Mesenchymal stem cell (in vitro differentiated cells and primary cell): ENCODE results near the gene NUAK1.

Source experiments
- DNase-seq: peaks from one replicate; pipeline ENCODE4 v3.0.0-alpha.2; 2013
- H2AFZ ChIP-seq: one replicate; pipeline ENCODE4 v1.6.1; 2013; ENCODE audit warnings: low read depth, mild to moderate bottlenecking, control low read depth, inconsistent platforms, low read length, moderate library complexity
- H2AK5ac ChIP-seq: 2 replicates; pipeline ENCODE4 v1.6.1; 2013; ENCODE audit warnings: low read length, moderate library complexity, mild to moderate bottlenecking, inconsistent platforms; ENCODE audit not compliant: severe bottlenecking
- H2BK120ac ChIP-seq: one replicate; pipeline ENCODE4 v1.6.1; 2013; ENCODE audit warnings: low read depth, mild to moderate bottlenecking, inconsistent platforms, low read length, moderate library complexity
- H2BK12ac ChIP-seq, 2 experiments: one replicate each; pipeline ENCODE4 v1.6.1; 2013; ENCODE audit warnings: inconsistent platforms in 2 of 2, low read length in 2 of 2, mild to moderate bottlenecking in 2 of 2, moderate library complexity in 2 of 2, control low read depth in 1 of 2
- H2BK15ac ChIP-seq: one replicate; pipeline ENCODE4 v1.6.1; 2013; ENCODE audit warnings: mild to moderate bottlenecking, low read depth, inconsistent platforms; ENCODE audit not compliant: poor library complexity, severe bottlenecking
- H2BK5ac ChIP-seq: 2 replicates; pipeline ENCODE4 v1.6.1; 2013; ENCODE audit warnings: low read depth, mild to moderate bottlenecking, low read length, control low read depth, inconsistent platforms; ENCODE audit not compliant: poor library complexity, severe bottlenecking
- H3K14ac ChIP-seq, 2 experiments: one replicate each; pipeline ENCODE4 v1.6.1; 2013; ENCODE audit warnings: inconsistent platforms in 2 of 2, low read length in 2 of 2, control low read depth in 1 of 2, mild to moderate bottlenecking in 1 of 2, moderate library complexity in 1 of 2
- H3K18ac ChIP-seq, 2 experiments: one replicate each; pipeline ENCODE4 v1.6.1; 2013; ENCODE audit warnings: inconsistent platforms in 2 of 2, low read length in 2 of 2, control low read depth in 1 of 2, low read depth in 1 of 2, mild to moderate bottlenecking in 1 of 2
- H3K23ac ChIP-seq, 2 experiments: one replicate each; pipeline ENCODE4 v1.6.1; 2013; ENCODE audit warnings: inconsistent platforms in 2 of 2, low read length in 2 of 2, mild to moderate bottlenecking in 2 of 2, moderate library complexity in 2 of 2, control low read depth in 1 of 2
- H3K27ac ChIP-seq: 2 replicates; pipeline ENCODE4 v1.5.1; 2013; ENCODE audit warnings: mild to moderate bottlenecking, moderate library complexity, low read length, control low read depth, inconsistent platforms; ENCODE audit not compliant: poor library complexity, severe bottlenecking
- H3K27me3 ChIP-seq, 2 experiments: 2 replicates each; pipeline versions ENCODE4 v1.6.1 to v1.7.0; 2013; ENCODE audit warnings: low read length in 2 of 2, mild to moderate bottlenecking in 2 of 2, moderate library complexity in 2 of 2, control low read depth in 1 of 2, inconsistent platforms in 1 of 2; ENCODE audit not compliant: control insufficient read depth in 1 of 2, insufficient read depth in 1 of 2
- H3K36me3 ChIP-seq, 2 experiments: 2 replicates each; pipeline versions ENCODE4 v1.6.1 to v1.7.0; 2013; ENCODE audit warnings: low read length in 2 of 2, control low read depth in 1 of 2, inconsistent platforms in 1 of 2, low read depth in 1 of 2, mild to moderate bottlenecking in 1 of 2; ENCODE audit not compliant: insufficient read depth in 2 of 2, control insufficient read depth in 1 of 2
- H3K4ac ChIP-seq, 2 experiments: one replicate each; pipeline ENCODE4 v1.6.1; 2013; ENCODE audit warnings: inconsistent platforms in 2 of 2, low read length in 2 of 2, mild to moderate bottlenecking in 2 of 2, moderate library complexity in 2 of 2, control low read depth in 1 of 2, low read depth in 1 of 2
- H3K4me1 ChIP-seq: 2 replicates; pipeline ENCODE4 v1.6.1; 2013; ENCODE audit warnings: low read depth, low read length, control low read depth; ENCODE audit not compliant: control insufficient read depth, insufficient read depth
- H3K4me2 ChIP-seq: 2 replicates; pipeline ENCODE4 v1.6.1; 2013; ENCODE audit warnings: low read length, mild to moderate bottlenecking, inconsistent platforms; ENCODE audit not compliant: poor library complexity, severe bottlenecking
- H3K4me3 ChIP-seq, 2 experiments: 2 replicates each; pipeline versions ENCODE4 v1.5.1 to v1.7.0; 2013; ENCODE audit warnings: low read length in 2 of 2, mild to moderate bottlenecking in 2 of 2, control low read depth in 1 of 2, low read depth in 1 of 2; ENCODE audit not compliant: insufficient read depth in 1 of 2
- H3K79me1 ChIP-seq: replicated peaks from 2 replicates; pipeline ENCODE4 v1.6.1; 2013; ENCODE audit warnings: mild to moderate bottlenecking, control low read depth, low read length, inconsistent platforms; ENCODE audit not compliant: poor library complexity, severe bottlenecking
- H3K9ac ChIP-seq: 2 replicates; pipeline ENCODE4 v1.7.0; 2013; ENCODE audit warnings: mild to moderate bottlenecking, low read length, moderate library complexity
- H3K9me3 ChIP-seq: 2 replicates; pipeline ENCODE4 v1.7.0; 2013; ENCODE audit warnings: mild to moderate bottlenecking, low read length; ENCODE audit not compliant: control insufficient read depth
- H4K8ac ChIP-seq: one replicate; pipeline ENCODE4 v1.6.1; 2013; ENCODE audit warnings: inconsistent platforms, mild to moderate bottlenecking, low read length, moderate library complexity
- H4K91ac ChIP-seq: one replicate; pipeline ENCODE4 v1.6.1; 2013; ENCODE audit warnings: mild to moderate bottlenecking, low read length, inconsistent platforms
- whole genome bisulfite sequencing: methylation state at CpG from one replicate; pipeline ENCODE4 v1.1.7; 2013; ENCODE audit warnings: mixed read lengths; 5-methylcytosine and 5-hydroxymethylcytosine counted together

NUAK1 gene

GRCh38 chr12:106176560-106176959, 37.8 kb upstream of the NUAK1 start:
- H2AFZ ChIP-seq = no peak overlapping the region
- no peak overlapping the region for H2BK15ac ChIP-seq
- 80% methylated on average over 3 of the region's 3 CpGs for WGBS
- no peak overlapping the region for H2BK120ac ChIP-seq
- no peaks in the 10 kb centered on the region for H3K36me3 ChIP-seq
- no peak overlapping the region for H3K4ac ChIP-seq
- H3K27ac ChIP-seq = no peak overlapping the region
- no peak overlapping the region for H4K8ac ChIP-seq
- peaks cover 2% of the 10 kb centered on the region for H3K4me1 ChIP-seq
- H3K27me3 ChIP-seq = peaks cover 0 to 5% of the 10 kb centered on the region in 2 experiments
- H3K4me2 ChIP-seq = no peak overlapping the region
- H3K14ac ChIP-seq = no peak overlapping the region
- H3K79me1 ChIP-seq = no peaks in the 10 kb centered on the region
- no peak overlapping the region for H2BK5ac ChIP-seq
- no peak overlapping the region for H3K23ac ChIP-seq
- no peak for DNase-seq
- H2BK12ac ChIP-seq = no peak overlapping the region
- no peak overlapping the region for H3K4me3 ChIP-seq
- no peak overlapping the region for H2AK5ac ChIP-seq
- no peak overlapping the region for H3K18ac ChIP-seq
- no peaks in the 10 kb centered on the region for H3K9me3 ChIP-seq
- no peak overlapping the region for H3K9ac ChIP-seq
- no peak overlapping the region for H4K91ac ChIP-seq

GRCh38 chr12:106174876-106175275, 36.1 kb upstream of the NUAK1 start:
- H2BK5ac ChIP-seq = no peak overlapping the region
- no peak overlapping the region for H3K27ac ChIP-seq
- H3K4ac ChIP-seq = no peak overlapping the region
- no peak overlapping the region for H4K91ac ChIP-seq
- no peak overlapping the region for H2BK120ac ChIP-seq
- H3K4me1 ChIP-seq = peaks cover 2% of the 10 kb centered on the region
- H3K14ac ChIP-seq = no peak overlapping the region
- no peak overlapping the region for H3K9ac ChIP-seq
- no peak overlapping the region for H2BK12ac ChIP-seq
- DNase-seq = no peak
- H4K8ac ChIP-seq = no peak overlapping the region
- H3K4me2 ChIP-seq = no peak overlapping the region
- no peaks in the 10 kb centered on the region for H3K9me3 ChIP-seq
- 81% methylated on average over 5 of the region's 5 CpGs for WGBS
- no peaks in the 10 kb centered on the region for H3K36me3 ChIP-seq
- no peak overlapping the region for H2BK15ac ChIP-seq
- no peaks in the 10 kb centered on the region for H3K79me1 ChIP-seq
- H3K4me3 ChIP-seq = no peak overlapping the region
- H3K18ac ChIP-seq = no peak overlapping the region
- no peak overlapping the region for H2AK5ac ChIP-seq
- no peak overlapping the region for H3K23ac ChIP-seq
- no peak overlapping the region for H2AFZ ChIP-seq
- H3K27me3 ChIP-seq = peaks cover 0 to 5% of the 10 kb centered on the region in 2 experiments

- Histone ChIP-seq H3K4ac (no peak overlapping the region), H3K4me2 (no peak overlapping the region), H3K4me3 (no peak overlapping the region), H3K36me3 (no peaks in the 10 kb centered on the region), H3K4me1 (no peaks in the 10 kb centered on the region), H4K91ac (no peak overlapping the region), H3K9me3 (no peaks in the 10 kb centered on the region), H3K18ac (no peak overlapping the region), H2AFZ (no peak overlapping the region), H2AK5ac (no peak overlapping the region), H2BK5ac (no peak overlapping the region), H3K27me3 (peaks cover 0 to 5% of the 10 kb centered on the region in 2 experiments), H3K9ac (no peak overlapping the region), H2BK120ac (no peak overlapping the region), H3K27ac (no peak overlapping the region), H2BK12ac (no peak overlapping the region), H2BK15ac (no peak overlapping the region), H3K14ac (no peak overlapping the region), H3K23ac (no peak overlapping the region), H3K79me1 (no peaks in the 10 kb centered on the region), H4K8ac (no peak overlapping the region)
- DNase-seq = no peak
- no CpG with 5 or more reads among the region's 1 CpG for WGBS
Observed at GRCh38 chr12:106173442-106173841, 34.7 kb upstream of the NUAK1 start.

- WGBS = 78% methylated on average over 4 of the region's 4 CpGs
- Histone ChIP-seq H3K9me3 (no peaks in the 10 kb centered on the region), H2BK120ac (no peak overlapping the region), H3K9ac (no peak overlapping the region), H3K36me3 (no peaks in the 10 kb centered on the region), H3K79me1 (no peaks in the 10 kb centered on the region), H2BK15ac (no peak overlapping the region), H2AFZ (no peak overlapping the region), H2AK5ac (no peak overlapping the region), H3K27ac (no peak overlapping the region), H3K4me3 (no peak overlapping the region), H3K18ac (no peak overlapping the region), H3K14ac (no peak overlapping the region), H3K27me3 (peaks cover 0 to 5% of the 10 kb centered on the region in 2 experiments), H2BK5ac (no peak overlapping the region), H3K4ac (no peak overlapping the region), H3K4me2 (no peak overlapping the region), H2BK12ac (no peak overlapping the region), H3K23ac (no peak overlapping the region), H3K4me1 (no peaks in the 10 kb centered on the region), H4K91ac (no peak overlapping the region), H4K8ac (no peak overlapping the region)
- DNase-seq = peak; percentile 54
Observed at GRCh38 chr12:106171117-106171750, 32.5 kb upstream of the NUAK1 start.
